Stimulated activated memory B cell treated with anti-CD40 and anti-IgM and Interleukin-4, amounts not matched to agents 10 μg/mL and 1 μg/mL and 100 μg/mL, for 72 hours (primary cell): ENCODE measurements around the gene DNAJC17.

Source experiments
- ATAC-seq: fragments of 150-1000 bp; cut with Tn5 transposase; 2 replicates; pipeline ENCODE4 v1.10.0; 2021
- H3K27ac Mint-ChIP-seq: one replicate; pipeline ENCODE4 v1.8.0; 2022; ENCODE audit warnings: mild to moderate bottlenecking, mixed read lengths
- H3K27me3 Mint-ChIP-seq: one replicate; pipeline ENCODE4 v1.8.0; 2022; ENCODE audit warnings: mixed read lengths
- H3K36me3 Mint-ChIP-seq: one replicate; pipeline ENCODE4 v1.8.0; 2022; ENCODE audit warnings: mixed read lengths
- H3K4me1 Mint-ChIP-seq: one replicate; pipeline ENCODE4 v1.8.0; 2022; ENCODE audit warnings: mixed read lengths
- H3K4me3 Mint-ChIP-seq: one replicate; pipeline ENCODE4 v1.8.0; 2022; ENCODE audit warnings: mild to moderate bottlenecking, moderate library complexity, mixed read lengths
- H3K9me3 Mint-ChIP-seq: one replicate; pipeline ENCODE4 v1.8.0; 2022; ENCODE audit warnings: mixed read lengths

Gene DNAJC17

GRCh38 chr15:40843261-40843884 lies 36.1 kb upstream of the DNAJC17 start:
- H3K4me1 Mint-ChIP-seq = peaks cover 39% of the 10 kb centered on the region
- H3K27me3 Mint-ChIP-seq = no peaks in the 10 kb centered on the region
- no peaks in the 10 kb centered on the region for H3K9me3 Mint-ChIP-seq
- H3K4me3 Mint-ChIP-seq = peak overlapping the region; percentile 76
- no peaks in the 10 kb centered on the region for H3K36me3 Mint-ChIP-seq
- no peak for ATAC-seq
- H3K27ac Mint-ChIP-seq = peak overlapping the region; percentile 54

- no peaks in the 10 kb centered on the region for H3K36me3 Mint-ChIP-seq
- H3K9me3 Mint-ChIP-seq = no peaks in the 10 kb centered on the region
- no peak overlapping the region for H3K27ac Mint-ChIP-seq
- H3K4me1 Mint-ChIP-seq = peaks cover 23% of the 10 kb centered on the region
- no peaks in the 10 kb centered on the region for H3K27me3 Mint-ChIP-seq
- H3K4me3 Mint-ChIP-seq = no peak overlapping the region
- ATAC-seq = no peak
These were observed 34.5 kb upstream of the DNAJC17 start for GRCh38 chr15:40841741-40842140.

GRCh38 chr15:40838756-40839155 lies 31.5 kb upstream of the DNAJC17 start:
- H3K4me3 Mint-ChIP-seq = no peak overlapping the region
- no peaks in the 10 kb centered on the region for H3K9me3 Mint-ChIP-seq
- ATAC-seq = no peak
- H3K27ac Mint-ChIP-seq = no peak overlapping the region
- no peaks in the 10 kb centered on the region for H3K4me1 Mint-ChIP-seq
- H3K36me3 Mint-ChIP-seq = no peaks in the 10 kb centered on the region
- no peaks in the 10 kb centered on the region for H3K27me3 Mint-ChIP-seq

DNA sequence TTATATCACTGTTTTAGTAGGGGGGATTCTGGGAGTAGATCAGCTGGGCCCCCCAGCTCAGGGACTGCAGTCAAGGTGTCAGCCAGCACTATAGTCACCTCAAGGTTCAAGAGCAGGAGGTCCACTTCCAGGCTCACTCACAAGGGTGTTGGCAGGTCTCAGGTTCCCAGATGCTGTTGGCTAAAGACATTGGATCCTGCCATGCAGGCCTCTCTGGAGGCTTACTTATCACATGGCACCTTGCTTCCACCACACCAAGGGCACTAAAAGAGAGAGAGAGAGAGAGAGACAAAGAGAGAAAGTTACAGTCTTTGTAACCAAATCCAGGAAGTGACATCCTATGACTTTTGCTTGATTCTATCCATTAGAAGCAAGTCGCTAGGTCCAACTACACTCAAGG lies 28.7 kb upstream of the DNAJC17 start:
- Mint-ChIP-seq H3K4me1 (no peaks in the 10 kb centered on the region), H3K4me3 (no peak overlapping the region), H3K27ac (peak overlapping the region; percentile 34), H3K27me3 (no peaks in the 10 kb centered on the region), H3K9me3 (no peaks in the 10 kb centered on the region), H3K36me3 (peaks cover 10% of the 10 kb centered on the region)
- no peak for ATAC-seq

DNA sequence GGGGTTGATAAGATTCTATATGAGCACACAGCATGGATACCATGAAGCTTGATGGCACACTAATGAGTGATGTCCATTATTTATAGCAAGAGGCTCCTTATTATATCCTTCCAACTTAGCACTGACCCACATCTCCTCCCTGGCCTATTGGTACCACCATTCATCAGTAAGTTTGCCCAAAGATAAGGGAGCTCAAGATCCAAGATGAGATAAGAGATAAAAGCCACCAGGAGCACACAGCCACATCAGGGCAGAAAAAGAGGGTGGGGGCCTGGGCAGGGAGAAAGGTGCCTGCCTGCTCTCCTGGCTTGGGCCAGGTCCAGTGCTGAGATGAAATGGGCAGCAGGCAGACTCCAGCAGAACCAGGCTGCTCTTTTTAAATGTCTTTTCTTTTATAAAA lies 25.6 kb upstream of the DNAJC17 start:
- Mint-ChIP-seq H3K27me3 (no peaks in the 10 kb centered on the region), H3K36me3 (peaks cover 10% of the 10 kb centered on the region), H3K9me3 (no peaks in the 10 kb centered on the region), H3K27ac (no peak overlapping the region), H3K4me1 (no peaks in the 10 kb centered on the region), H3K4me3 (no peak overlapping the region)
- ATAC-seq = no peak

- Mint-ChIP-seq H3K27ac (no peak overlapping the region), H3K4me3 (no peak overlapping the region), H3K27me3 (no peaks in the 10 kb centered on the region), H3K36me3 (peaks cover 10% of the 10 kb centered on the region), H3K9me3 (no peaks in the 10 kb centered on the region), H3K4me1 (no peaks in the 10 kb centered on the region)
- no peak for ATAC-seq
These were observed 24.6 kb upstream of the DNAJC17 start for GRCh38 chr15:40831861-40832260.

DNA sequence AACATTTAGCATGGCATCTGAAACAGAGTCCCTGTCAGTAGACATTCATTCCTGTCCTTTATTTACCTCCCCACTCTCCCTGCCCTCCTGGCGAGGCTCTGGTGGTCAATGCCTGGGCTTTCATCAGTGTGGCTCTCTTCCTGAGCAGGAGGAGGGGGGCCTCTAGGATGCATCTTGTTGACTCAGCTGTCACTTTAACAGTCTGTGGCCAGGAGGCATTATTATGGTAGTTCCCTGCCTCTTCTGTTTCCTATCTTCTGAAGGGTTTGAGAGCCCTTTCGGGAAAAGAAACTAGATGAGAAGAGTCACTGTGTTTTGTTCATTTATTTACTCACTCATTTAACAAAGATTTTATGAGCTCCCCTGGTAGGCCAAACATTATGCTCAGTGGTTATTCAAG lies 23.6 kb upstream of the DNAJC17 start:
- H3K36me3 Mint-ChIP-seq = peaks cover 10% of the 10 kb centered on the region
- no peaks in the 10 kb centered on the region for H3K4me1 Mint-ChIP-seq
- no peak overlapping the region for H3K27ac Mint-ChIP-seq
- H3K4me3 Mint-ChIP-seq = no peak overlapping the region
- ATAC-seq = no peak
- H3K9me3 Mint-ChIP-seq = no peaks in the 10 kb centered on the region
- no peaks in the 10 kb centered on the region for H3K27me3 Mint-ChIP-seq

DNA sequence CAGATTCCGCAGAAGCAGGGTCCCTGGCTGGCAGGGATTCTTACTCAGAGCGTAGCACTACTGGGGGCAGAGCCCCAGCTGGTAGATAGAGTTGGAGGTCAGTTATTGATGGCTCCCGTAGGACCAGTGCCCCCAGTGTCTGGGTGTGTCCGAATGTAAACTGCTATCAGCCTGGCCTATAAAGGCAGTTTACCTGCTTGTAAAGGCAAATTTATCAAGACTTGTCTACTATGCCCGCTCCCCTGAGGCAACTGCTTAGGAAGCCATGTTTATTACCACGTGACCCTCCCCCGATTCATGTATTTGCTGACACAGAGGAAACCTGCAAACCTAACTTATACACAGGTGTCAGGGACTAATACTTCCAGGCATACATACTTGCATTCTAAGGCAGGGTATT lies 21.8 kb upstream of the DNAJC17 start:
- ATAC-seq = peak; percentile 20
- H3K27ac Mint-ChIP-seq = no peak overlapping the region
- H3K4me1 Mint-ChIP-seq = no peaks in the 10 kb centered on the region
- peaks cover 10% of the 10 kb centered on the region for H3K36me3 Mint-ChIP-seq
- no peak overlapping the region for H3K4me3 Mint-ChIP-seq
- H3K27me3 Mint-ChIP-seq = no peaks in the 10 kb centered on the region
- H3K9me3 Mint-ChIP-seq = no peaks in the 10 kb centered on the region

- Mint-ChIP-seq H3K36me3 (peaks cover 10% of the 10 kb centered on the region), H3K27me3 (no peaks in the 10 kb centered on the region), H3K4me1 (no peaks in the 10 kb centered on the region), H3K27ac (no peak within 1 kb of the TSS), H3K9me3 (no peaks in the 10 kb centered on the region), H3K4me3 (no peak within 1 kb of the TSS)
- no peak for ATAC-seq
These were observed 21.3 kb upstream of the DNAJC17 start, which contains the start of gene PPP1R14D for GRCh38 chr15:40828447-40829036. Gene PPP1R14D (minus strand): TSS chr15:40828708. CDS start chr15:40828641, 67 bp downstream.

DNA sequence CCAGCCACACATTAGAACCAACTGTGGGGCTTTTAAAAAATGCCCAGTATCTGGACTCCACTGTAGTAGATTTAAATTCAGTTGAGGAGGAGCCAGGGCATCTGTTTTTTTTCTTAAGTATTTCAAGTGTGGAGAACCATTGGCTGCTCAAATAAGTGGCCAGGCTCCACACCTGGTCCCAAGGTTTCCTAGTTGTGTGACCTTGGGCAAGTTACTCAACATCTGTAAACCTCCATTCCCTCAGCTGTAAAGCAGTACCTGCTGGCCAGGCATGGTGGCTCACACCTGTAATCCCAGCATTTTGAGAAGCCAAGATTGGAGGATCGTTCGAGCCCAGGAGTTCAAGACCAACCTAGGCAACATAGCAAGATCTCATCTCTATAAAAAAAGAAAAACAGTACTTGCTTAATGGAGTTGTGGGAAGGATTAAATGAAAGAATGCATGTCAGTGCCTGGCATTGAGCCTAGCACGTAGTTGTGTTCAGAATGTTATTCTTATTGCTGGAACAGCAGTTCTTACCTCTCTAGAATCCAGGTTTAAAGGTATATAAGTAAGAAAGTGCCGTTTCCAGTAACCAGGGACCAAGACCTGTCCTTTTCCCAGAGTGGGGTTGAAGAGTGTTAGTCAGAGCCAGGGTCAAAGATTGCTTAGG lies 19.3 kb upstream of the DNAJC17 start:
- ATAC-seq = no peak
- Mint-ChIP-seq H3K36me3 (peaks cover 3% of the 10 kb centered on the region), H3K4me3 (no peak overlapping the region), H3K9me3 (no peaks in the 10 kb centered on the region), H3K4me1 (no peaks in the 10 kb centered on the region), H3K27me3 (no peaks in the 10 kb centered on the region), H3K27ac (no peak overlapping the region)

GRCh38 chr15:40825661-40826422 lies 18.6 kb upstream of the DNAJC17 start:
- Mint-ChIP-seq H3K36me3 (no peaks in the 10 kb centered on the region), H3K27ac (no peak overlapping the region), H3K9me3 (no peaks in the 10 kb centered on the region), H3K4me3 (no peak overlapping the region), H3K27me3 (no peaks in the 10 kb centered on the region), H3K4me1 (no peaks in the 10 kb centered on the region)
- no peak for ATAC-seq

GRCh38 chr15:40823572-40824343 lies 16.5 kb upstream of the DNAJC17 start:
- ATAC-seq = no peak
- no peaks in the 10 kb centered on the region for H3K27me3 Mint-ChIP-seq

DNA sequence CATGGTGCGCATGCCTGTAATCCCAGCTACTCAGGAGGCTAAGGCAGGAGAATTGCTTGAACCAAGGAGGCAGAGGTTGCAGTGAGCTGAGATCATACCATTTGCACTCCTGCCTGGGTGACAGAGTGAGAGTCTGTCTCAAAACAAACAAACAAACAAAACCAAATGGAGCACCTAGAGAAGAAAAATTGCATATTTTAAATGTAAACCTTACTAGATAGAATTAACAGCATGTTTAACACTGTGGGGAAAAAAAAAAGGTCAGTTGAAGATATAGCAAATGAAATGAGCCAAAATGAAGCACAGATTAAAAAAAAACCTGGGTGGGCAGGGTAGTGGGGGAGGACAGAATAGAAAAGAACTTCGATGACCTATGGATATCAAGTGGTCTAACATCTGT lies 13.9 kb upstream of the DNAJC17 start:
- H3K9me3 Mint-ChIP-seq = no peaks in the 10 kb centered on the region
- H3K27me3 Mint-ChIP-seq = no peaks in the 10 kb centered on the region
- no peak overlapping the region for H3K4me3 Mint-ChIP-seq
- ATAC-seq = no peak
- peaks cover 1% of the 10 kb centered on the region for H3K36me3 Mint-ChIP-seq
- H3K4me1 Mint-ChIP-seq = no peaks in the 10 kb centered on the region
- no peak overlapping the region for H3K27ac Mint-ChIP-seq

More at GRCh38 chr15:40823572-40824343, 16.5 kb upstream of the DNAJC17 start:
- Mint-ChIP-seq H3K4me3 (no peak overlapping the region), H3K9me3 (no peaks in the 10 kb centered on the region), H3K4me1 (no peaks in the 10 kb centered on the region), H3K36me3 (no peaks in the 10 kb centered on the region), H3K27ac (no peak overlapping the region)

DNA sequence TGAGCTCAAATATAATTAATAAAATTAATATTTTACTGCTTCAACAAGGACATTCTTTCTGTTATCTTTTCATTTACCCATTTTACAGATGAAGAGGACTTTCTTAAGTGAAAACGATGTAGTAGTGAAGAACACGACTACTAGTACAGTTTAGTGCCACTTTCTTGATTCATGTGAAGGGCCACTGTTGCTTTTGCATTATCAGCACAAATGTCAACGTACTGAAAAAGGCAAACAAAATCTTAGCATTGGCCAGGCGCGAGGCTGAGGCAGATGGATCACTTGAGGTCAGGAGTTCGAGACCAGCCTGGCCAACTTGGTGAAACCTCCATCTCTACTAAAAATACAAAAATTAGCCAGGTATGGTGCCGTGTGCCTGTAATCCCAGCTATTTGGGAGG lies 11.8 kb upstream of the DNAJC17 start:
- H3K27me3 Mint-ChIP-seq = no peaks in the 10 kb centered on the region
- no peak for ATAC-seq
- H3K4me1 Mint-ChIP-seq = no peaks in the 10 kb centered on the region
- peaks cover 21% of the 10 kb centered on the region for H3K36me3 Mint-ChIP-seq
- H3K27ac Mint-ChIP-seq = no peak overlapping the region
- no peaks in the 10 kb centered on the region for H3K9me3 Mint-ChIP-seq
- no peak overlapping the region for H3K4me3 Mint-ChIP-seq
